Motor neuron (in vitro differentiated cells): ENCODE data around the gene BMAL2. TPM values are rescaled to one million over a fixed set of nuclear protein-coding genes. Genes with fewer than 3 reads are reported as not detected.

ENCODE experiments used
- ATAC-seq, 8 experiments: fragments of 200-7000 bp; cut with Tn5 transposase; replicated peaks in 6 of 8; 2 replicates each; pipeline ENCODE4 v1.8.0; 2021; ENCODE audit warnings: mild to moderate bottlenecking in 8 of 8, moderate library complexity in 8 of 8
- H3K27ac ChIP-seq, 2 donors: fragments of 250-450 bp; sonication (Bioruptor Pico); 2 replicates each; pipeline ENCODE4 v1.9.0; 2021; ENCODE audit warnings: antibody characterized with exemption in 2 of 2, mild to moderate bottlenecking in 2 of 2, moderate library complexity in 1 of 2
- H3K4me1 ChIP-seq, 2 donors: fragments of 250-450 bp; sonication (Bioruptor Pico); replicated peaks in 1 of 2; 2 replicates each; pipeline ENCODE4 v1.6.1; 2021; ENCODE audit warnings: antibody characterized with exemption in 2 of 2, mild to moderate bottlenecking in 2 of 2, moderate library complexity in 1 of 2
- H3K4me3 ChIP-seq, 5 donors: fragments of 250-450 bp; sonication (Bioruptor Pico); 2 replicates each; pipeline ENCODE4 v1.9.0; 2021; ENCODE audit warnings: antibody characterized with exemption in 5 of 5, mild to moderate bottlenecking in 5 of 5, moderate library complexity in 4 of 5
- WGBS, 10 experiments: fragments of 450-650 bp; shearing (Covaris generic); methylation state at CpG; one replicate each; pipeline ENCODE4 v1.0.0; 2022; 5-methylcytosine and 5-hydroxymethylcytosine counted together
- in situ Hi-C, 9 experiments: fragments of 400-800 bp; cut with MboI; loops; one replicate each; pipeline ENCODE4 v1.15.0; 2021; ENCODE audit warnings: low sequenced_read_pairs in 9 of 9, low pct_unique_long_range_greater_than_20kb in 2 of 9; ENCODE audit not compliant: unreplicated experiment in 9 of 9
- total RNA-seq, 8 experiments: library from RNA; unstranded; fragments of 300-600 nt; gene quantifications; 2 replicates each; pipeline versions ENCODE4 v1.2.3 to v1.2.4, GENCODE V29; 2022

BMAL2 gene
- total RNA-seq, 8 experiments from 2014 or later, result 1.0 to 18.2 (median 5.7) TPM

- ATAC-seq, result peak in 2 of 8 experiments; percentile 4 to 11
- Histone ChIP-seq H3K4me1 (no peaks in the 10 kb centered on the region), H3K4me3 (peak overlapping the region in 1 of 5 donors; percentile 61), H3K27ac (no peak overlapping the region)
- in situ Hi-C loops, result no loop called here
- WGBS, 10 experiments, result 0 to 74% (median 20%) methylated on average over 1 to 2 of the region's 3 CpGs; no CpG with 5 or more reads in 7 of the 10 experiments
These were observed 710 bp upstream of the BMAL2 start for GRCh38 chr12:27331927-27332324.

GRCh38 chr12:27332407-27332713 is 276 bp upstream of the BMAL2 start:
- H3K4me3 ChIP-seq, result peak overlapping the region; percentile 59 to 95 (median 74)
- WGBS, 10 experiments, result 0 to 28% (median 0%) methylated on average over 1 to 10 of the region's 10 CpGs; no CpG with 5 or more reads in 3 of the 10 experiments
- H3K27ac ChIP-seq, result no peak overlapping the region
- peak in 2 of 8 experiments; percentile 9 to 20 for ATAC-seq
- H3K4me1 ChIP-seq, result no peaks in the 10 kb centered on the region
- in situ Hi-C loops, result no loop called here

GRCh38 chr12:27333403-27334009 is 870 bp downstream of the BMAL2 start:
- Histone ChIP-seq H3K4me3 (peak overlapping the region; percentile 59 to 95 (median 74)), H3K4me1 (no peaks in the 10 kb centered on the region), H3K27ac (no peak overlapping the region)
- 0 to 15% (median 0%) methylated on average over 1 to 23 of the region's 40 CpGs; no CpG with 5 or more reads in 2 of the 10 experiments for WGBS, 10 experiments
- peak in 3 of 8 experiments; percentile 10 to 45 (median 16) for ATAC-seq
- in situ Hi-C loops, result no loop called here

- H3K27ac ChIP-seq, result no peak overlapping the region
- WGBS, 10 experiments, result 26 to 80% (median 42%) methylated on average over 1 to 7 of the region's 7 CpGs
- no peak for ATAC-seq
- in situ Hi-C loops, result no loop called here
- H3K4me3 ChIP-seq, result peak overlapping the region; percentile 59 to 95 (median 74)
- H3K4me1 ChIP-seq, result no peaks in the 10 kb centered on the region
These were observed 1.5 kb downstream of the BMAL2 start for GRCh38 chr12:27334042-27334720.

DNA sequence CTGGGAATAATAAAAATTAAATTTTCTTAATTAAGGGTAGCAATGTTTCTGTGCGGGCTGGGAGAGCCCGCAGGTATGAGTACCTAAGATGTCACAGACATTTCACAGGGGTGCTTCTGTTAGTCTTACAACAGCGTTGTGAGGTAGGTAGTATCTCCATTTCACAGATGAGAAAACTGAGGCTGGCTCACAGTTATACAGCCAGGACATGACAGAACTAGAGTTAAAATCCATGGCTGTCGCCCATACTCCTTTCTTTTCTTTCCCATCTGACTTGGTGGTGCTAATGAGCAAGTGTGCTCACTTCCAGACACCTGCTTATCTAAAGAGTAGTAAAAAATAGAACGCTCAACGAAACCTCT is 2.1 kb downstream of the BMAL2 start:
- no peak for ATAC-seq
- 78 to 100% (median 98%) methylated on average over 1 to 6 of the region's 6 CpGs; no CpG with 5 or more reads in 1 of the 10 experiments for WGBS, 10 experiments
- in situ Hi-C loops, result no loop called here
- no peak overlapping the region for H3K27ac ChIP-seq
- no peaks in the 10 kb centered on the region for H3K4me1 ChIP-seq
- H3K4me3 ChIP-seq, result no peak overlapping the region

- no peak for ATAC-seq
- in situ Hi-C loops, result no loop called here
- WGBS, 10 experiments, result 13 to 94% (median 66%) methylated on average over 1 to 5 of the region's 5 CpGs
- Histone ChIP-seq H3K27ac (no peak overlapping the region), H3K4me3 (no peak overlapping the region), H3K4me1 (no peaks in the 10 kb centered on the region)
These were observed 3.0 kb downstream of the BMAL2 start for GRCh38 chr12:27335364-27336281.

GRCh38 chr12:27336282-27336653 is 3.6 kb downstream of the BMAL2 start:
- Histone ChIP-seq H3K4me1 (no peaks in the 10 kb centered on the region), H3K27ac (no peak overlapping the region), H3K4me3 (no peak overlapping the region)
- no peak for ATAC-seq
- 80 to 100% (median 100%) methylated on average over 1 to 2 of the region's 2 CpGs; no CpG with 5 or more reads in 6 of the 10 experiments for WGBS, 10 experiments
- in situ Hi-C loops, result no loop called here

GRCh38 chr12:27337376-27337775 is 4.7 kb downstream of the BMAL2 start:
- 80 to 100% (median 92%) methylated on average over 1 of the region's 1 CpG; no CpG with 5 or more reads in 5 of the 10 experiments for WGBS, 10 experiments
- in situ Hi-C loops, result no loop called here
- H3K4me1 ChIP-seq, result no peaks in the 10 kb centered on the region
- ATAC-seq, result no peak
- no peak overlapping the region for H3K4me3 ChIP-seq
- no peak overlapping the region for H3K27ac ChIP-seq

DNA sequence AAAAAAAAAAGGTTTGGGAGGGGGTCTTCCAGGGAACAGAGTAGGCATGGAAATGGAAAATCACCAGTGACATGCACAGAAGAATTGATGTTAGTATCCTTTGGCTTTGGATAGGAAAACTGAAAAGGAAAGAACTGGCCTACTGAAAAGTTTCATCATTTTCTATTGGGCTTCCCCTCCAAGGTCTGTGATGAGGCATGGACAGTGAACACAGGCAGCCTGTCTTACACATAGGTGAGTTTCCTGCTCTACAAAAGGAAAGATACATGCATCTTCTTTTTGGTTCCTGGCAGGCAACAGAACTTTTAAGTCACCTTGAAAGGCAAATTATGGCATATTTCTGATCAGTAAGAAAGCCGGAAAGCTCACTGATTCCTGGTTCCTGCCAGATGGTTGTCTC is 5.8 kb downstream of the BMAL2 start:
- Histone ChIP-seq H3K4me3 (no peak overlapping the region), H3K4me1 (no peaks in the 10 kb centered on the region), H3K27ac (no peak overlapping the region)
- in situ Hi-C loops, result no loop called here
- 83 to 100% (median 100%) methylated on average over 1 of the region's 1 CpG; no CpG with 5 or more reads in 2 of the 10 experiments for WGBS, 10 experiments
- ATAC-seq, result no peak

DNA sequence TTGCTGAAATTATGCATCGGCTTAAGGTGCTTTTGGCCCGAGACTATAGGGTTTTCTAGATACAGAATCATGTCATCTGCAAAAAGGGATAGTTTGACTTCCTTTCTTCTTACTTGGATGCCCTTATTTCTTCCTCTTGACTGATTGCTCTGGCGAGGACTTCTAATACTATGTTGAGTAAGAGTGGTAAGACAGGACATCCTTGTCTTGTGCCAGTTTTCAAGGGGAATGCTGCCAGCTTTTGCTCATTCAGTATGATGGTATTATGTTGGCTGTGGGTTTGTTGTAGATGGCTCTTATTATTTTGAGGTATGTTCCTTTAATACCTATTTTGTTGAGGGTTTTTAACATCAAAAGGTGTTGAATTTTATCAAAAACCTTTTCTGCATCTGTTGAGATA is 8.3 kb downstream of the BMAL2 start:
- no peak overlapping the region for H3K4me3 ChIP-seq
- no peaks in the 10 kb centered on the region for H3K4me1 ChIP-seq
- ATAC-seq, result no peak
- no peak overlapping the region for H3K27ac ChIP-seq
- 50 to 100% (median 91%) methylated on average over 1 to 3 of the region's 3 CpGs; no CpG with 5 or more reads in 1 of the 10 experiments for WGBS, 10 experiments
- in situ Hi-C loops, result no loop called here

DNA sequence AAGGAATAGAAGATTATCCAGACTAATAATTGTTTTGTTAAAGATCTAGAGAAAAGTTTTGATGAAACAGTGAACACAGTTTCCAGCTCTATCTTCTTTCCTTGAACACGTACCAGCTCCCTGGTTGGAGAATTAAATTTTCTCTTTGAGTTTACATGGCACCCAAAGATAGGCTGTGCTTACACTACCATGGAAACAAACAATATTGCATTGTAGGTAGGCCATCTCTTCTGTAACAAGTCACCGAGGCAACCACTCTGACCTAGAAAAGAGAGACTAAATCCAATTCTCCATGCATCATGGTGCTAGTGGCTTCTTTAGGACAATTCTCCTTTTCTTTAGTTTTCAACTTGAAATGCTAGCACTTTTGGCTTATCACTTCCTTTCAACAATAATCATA is 9.9 kb downstream of the BMAL2 start:
- Histone ChIP-seq H3K4me1 (no peaks in the 10 kb centered on the region), H3K27ac (no peak overlapping the region), H3K4me3 (no peak overlapping the region)
- in situ Hi-C loops, result no loop called here
- 80 to 100% (median 100%) methylated on average over 1 to 2 of the region's 2 CpGs; no CpG with 5 or more reads in 3 of the 10 experiments for WGBS, 10 experiments
- peak in 1 of 8 experiments; percentile 91 for ATAC-seq

- in situ Hi-C loops, result no loop called here
- Histone ChIP-seq H3K4me3 (no peak overlapping the region), H3K4me1 (no peaks in the 10 kb centered on the region), H3K27ac (no peak overlapping the region)
- 10 to 100% (median 79%) methylated on average over 1 to 5 of the region's 5 CpGs for WGBS, 10 experiments
- peak in 4 of 8 experiments; percentile 42 to 99 (median 80) for ATAC-seq
These were observed 10.8 kb downstream of the BMAL2 start for GRCh38 chr12:27343255-27344000.
